Trophoblast cell (in vitro differentiated cells and primary cell): Measurements from ENCODE around the gene CDCA3.

Source experiments
- DNase-seq, 2 donors: peaks; one replicate each; pipeline ENCODE4 v3.0.0-alpha.2; 2016
- H2AFZ ChIP-seq: 2 replicates; pipeline ENCODE4 v1.6.1; 2013; ENCODE audit warnings: low read length, moderate library complexity, mild to moderate bottlenecking; ENCODE audit not compliant: insufficient read depth, poor library complexity
- H2AK5ac ChIP-seq: 2 replicates; pipeline ENCODE4 v1.6.1; 2013; ENCODE audit warnings: mild to moderate bottlenecking, low read length
- H2BK120ac ChIP-seq: 2 replicates; pipeline ENCODE4 v1.6.1; 2013; ENCODE audit warnings: low read length, mild to moderate bottlenecking, moderate library complexity; ENCODE audit not compliant: insufficient read depth, poor library complexity
- H2BK12ac ChIP-seq: 2 replicates; pipeline ENCODE4 v1.6.1; 2013; ENCODE audit warnings: mild to moderate bottlenecking, low read length, moderate library complexity
- H2BK5ac ChIP-seq: 2 replicates; pipeline ENCODE4 v1.6.1; 2013; ENCODE audit warnings: low read length, low read depth, moderate library complexity, mild to moderate bottlenecking; ENCODE audit not compliant: poor library complexity
- H3K14ac ChIP-seq: 2 replicates; pipeline ENCODE4 v1.6.1; 2013; ENCODE audit warnings: mild to moderate bottlenecking, low read length
- H3K18ac ChIP-seq: 2 replicates; pipeline ENCODE4 v1.6.1; 2013; ENCODE audit warnings: mild to moderate bottlenecking, low read length
- H3K23ac ChIP-seq: 2 replicates; pipeline ENCODE4 v1.6.1; 2013; ENCODE audit warnings: low read length
- H3K27ac ChIP-seq: 2 replicates; pipeline ENCODE4 v1.5.1; 2013; ENCODE audit warnings: low read depth, mild to moderate bottlenecking, inconsistent platforms, low read length, moderate library complexity
- H3K27me3 ChIP-seq: 2 replicates; pipeline ENCODE4 v1.6.1; 2013; ENCODE audit warnings: inconsistent platforms, mild to moderate bottlenecking, low read length, moderate library complexity; ENCODE audit not compliant: insufficient read depth
- H3K36me3 ChIP-seq, 2 experiments: 1 replicate in 1 of 2; 2 replicates in 1 of 2; pipeline ENCODE4 v1.6.1; 2013; ENCODE audit warnings: low read length in 2 of 2, mild to moderate bottlenecking in 2 of 2, moderate library complexity in 1 of 2; ENCODE audit not compliant: insufficient read depth in 2 of 2, control insufficient read depth in 1 of 2
- H3K4ac ChIP-seq: 2 replicates; pipeline ENCODE4 v1.6.1; 2013; ENCODE audit warnings: low read depth, mild to moderate bottlenecking, low read length, moderate library complexity
- H3K4me1 ChIP-seq, 2 experiments: 1 replicate in 1 of 2; 2 replicates in 1 of 2; pipeline ENCODE4 v1.6.1; 2013; ENCODE audit warnings: low read length in 2 of 2, mild to moderate bottlenecking in 2 of 2, moderate library complexity in 1 of 2; ENCODE audit not compliant: insufficient read depth in 2 of 2, control insufficient read depth in 1 of 2
- H3K4me2 ChIP-seq: 2 replicates; pipeline ENCODE4 v1.6.1; 2013; ENCODE audit warnings: inconsistent platforms, mild to moderate bottlenecking, low read length, moderate library complexity
- H3K4me3 ChIP-seq: 2 replicates; pipeline ENCODE4 v1.5.1; 2013; ENCODE audit warnings: mild to moderate bottlenecking, low read depth, low read length, inconsistent platforms
- H3K79me1 ChIP-seq: one replicate; pipeline ENCODE4 v1.6.1; 2013; ENCODE audit warnings: low read length
- H3K79me2 ChIP-seq: 2 replicates; pipeline ENCODE4 v1.6.1; 2013; ENCODE audit warnings: low read length, mild to moderate bottlenecking; ENCODE audit not compliant: control insufficient read depth, insufficient read depth, poor library complexity
- H3K9ac ChIP-seq: 2 replicates; pipeline ENCODE4 v1.6.1; 2013; ENCODE audit warnings: mild to moderate bottlenecking, low read length
- H3K9me3 ChIP-seq: 2 replicates; pipeline ENCODE4 v1.6.1; 2013; ENCODE audit warnings: low read depth, mild to moderate bottlenecking, control low read depth, inconsistent platforms, low read length; ENCODE audit not compliant: insufficient read depth
- H4K12ac ChIP-seq: 2 replicates; pipeline ENCODE4 v1.6.1; 2013; ENCODE audit warnings: low read depth, mild to moderate bottlenecking, low read length, moderate library complexity
- H4K8ac ChIP-seq: 2 replicates; pipeline ENCODE4 v1.6.1; 2013; ENCODE audit warnings: low read depth, mild to moderate bottlenecking, low read length, moderate library complexity
- H4K91ac ChIP-seq: one replicate; pipeline ENCODE4 v1.6.1; 2013; ENCODE audit warnings: low read depth, mild to moderate bottlenecking, low read length, moderate library complexity
- WGBS: extraction: QIAGEN DNeasy Blood & Tissue Kit; methylation state at CpG from one replicate; pipeline ENCODE4 v1.1.7; 2013; ENCODE audit warnings: missing lambda C conversion rate; ENCODE audit not compliant: insufficient read length, insufficient coverage; ENCODE audit errors: extremely low coverage; 5-methylcytosine and 5-hydroxymethylcytosine counted together

Gene CDCA3

GRCh38 chr12:6842075-6842474 lies 9.0 kb downstream of the CDCA3 start:
- H4K91ac ChIP-seq: no peak overlapping the region
- H2BK12ac ChIP-seq: no peak overlapping the region
- no peaks in the 10 kb centered on the region for H3K9me3 ChIP-seq
- H3K36me3 ChIP-seq: peaks cover 44 to 58% of the 10 kb centered on the region in 2 experiments
- no peak overlapping the region for H2BK120ac ChIP-seq
- H4K12ac ChIP-seq: no peak overlapping the region
- no peak overlapping the region for H3K9ac ChIP-seq
- H3K23ac ChIP-seq: no peak overlapping the region
- no peak overlapping the region for H2AFZ ChIP-seq
- H3K4me2 ChIP-seq: no peak overlapping the region
- no peaks in the 10 kb centered on the region for H3K79me1 ChIP-seq
- H3K18ac ChIP-seq: no peak overlapping the region
- no peak overlapping the region for H2AK5ac ChIP-seq
- H3K14ac ChIP-seq: no peak overlapping the region
- no peak for DNase-seq
- no peak overlapping the region for H2BK5ac ChIP-seq
- no peak overlapping the region for H3K4me3 ChIP-seq
- no CpG with 5 or more reads among the region's 4 CpGs for WGBS
- H4K8ac ChIP-seq: no peak overlapping the region
- H3K4ac ChIP-seq: no peak overlapping the region
- no peaks in the 10 kb centered on the region for H3K79me2 ChIP-seq
- H3K27ac ChIP-seq: no peak overlapping the region
- H3K4me1 ChIP-seq: no peaks in the 10 kb centered on the region
- no peaks in the 10 kb centered on the region for H3K27me3 ChIP-seq

DNA sequence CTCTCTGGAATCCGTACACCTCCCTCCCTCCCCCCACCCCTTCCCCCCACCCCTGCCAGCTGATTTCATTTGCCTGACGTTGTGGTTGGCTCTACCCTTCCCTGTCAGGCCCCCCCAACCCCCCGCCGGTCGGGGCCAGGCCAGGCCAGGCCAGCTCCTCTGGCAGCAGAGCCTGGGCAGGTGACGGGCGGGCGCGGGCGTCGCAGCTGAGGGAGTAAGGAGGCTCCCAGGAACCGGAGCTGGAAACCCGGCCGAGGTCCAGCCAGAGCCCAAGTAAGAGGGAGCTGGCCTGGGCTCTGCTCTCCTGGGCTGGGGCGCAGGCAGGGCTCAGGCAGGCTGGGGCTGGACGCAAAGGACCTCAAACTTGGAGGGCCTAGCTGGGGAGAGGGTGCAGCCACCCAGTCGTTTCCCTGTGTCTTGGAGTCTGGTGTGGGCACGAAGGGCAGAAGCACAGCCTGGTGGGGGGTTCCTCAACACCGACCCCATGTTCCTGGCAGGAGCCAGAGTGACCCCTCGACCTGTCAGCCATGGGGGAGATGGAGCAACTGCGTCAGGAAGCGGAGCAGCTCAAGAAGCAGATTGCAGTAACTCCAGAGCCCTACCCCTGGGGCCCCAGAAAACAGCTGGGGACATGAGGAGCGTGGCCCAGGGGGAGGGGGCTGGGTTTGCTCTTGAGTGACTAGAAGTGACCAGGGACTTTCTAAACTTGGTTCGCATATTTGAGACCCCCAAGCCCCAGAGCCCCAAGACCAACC lies 10.1 kb downstream of the CDCA3 start, which contains the start of gene GNB3:
Gene GNB3 (plus strand): TSS at position 165 of the 755 bp plus-strand sequence. CDS start 363 bp downstream, at position 528.
- Histone ChIP-seq H3K18ac (no peak within 1 kb of the TSS), H2BK5ac (no peak within 1 kb of the TSS), H3K4me2 (no peak within 1 kb of the TSS), H2AFZ (no peak within 1 kb of the TSS), H3K4ac (no peak within 1 kb of the TSS), H4K8ac (no peak within 1 kb of the TSS), H2BK120ac (no peak within 1 kb of the TSS), H3K9ac (no peak within 1 kb of the TSS), H3K4me3 (no peak within 1 kb of the TSS), H2BK12ac (no peak within 1 kb of the TSS), H3K79me2 (no peaks in the 10 kb centered on the region), H4K12ac (no peak within 1 kb of the TSS), H2AK5ac (no peak within 1 kb of the TSS), H3K14ac (no peak within 1 kb of the TSS), H3K4me1 (no peaks in the 10 kb centered on the region), H3K27ac (no peak within 1 kb of the TSS), H4K91ac (no peak within 1 kb of the TSS), H3K9me3 (no peaks in the 10 kb centered on the region), H3K23ac (no peak within 1 kb of the TSS), H3K79me1 (no peaks in the 10 kb centered on the region), H3K27me3 (no peaks in the 10 kb centered on the region), H3K36me3 (peaks cover 44 to 57% of the 10 kb centered on the region in 2 experiments)
- no CpG with 5 or more reads among the region's 24 CpGs for WGBS
- no peak for DNase-seq

DNA sequence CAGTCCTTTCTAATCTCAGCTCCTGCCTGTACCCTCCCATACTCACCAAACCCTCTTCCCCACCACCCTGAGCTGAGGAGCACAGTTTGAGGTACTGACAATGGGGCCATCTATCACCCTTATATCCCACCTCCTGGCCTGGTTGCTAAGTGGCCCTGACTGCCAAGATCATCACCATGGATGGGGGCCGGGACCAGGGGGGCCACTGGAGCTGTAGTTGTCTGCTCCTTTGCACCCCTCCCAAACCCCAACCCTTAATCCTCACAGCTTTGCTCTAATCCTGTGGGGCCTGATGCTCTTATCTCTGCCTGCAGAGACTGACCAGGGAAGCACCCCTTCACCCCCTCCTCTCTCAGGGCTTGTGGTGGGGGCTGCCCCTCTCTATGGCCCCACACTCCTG lies 10.8 kb downstream of the CDCA3 start:
- no peak overlapping the region for H2BK5ac ChIP-seq
- H3K14ac ChIP-seq: no peak overlapping the region
- H3K79me1 ChIP-seq: no peaks in the 10 kb centered on the region
- H2BK120ac ChIP-seq: no peak overlapping the region
- no peak overlapping the region for H4K8ac ChIP-seq
- H3K23ac ChIP-seq: no peak overlapping the region
- H3K4me2 ChIP-seq: no peak overlapping the region
- no CpG with 5 or more reads among the region's 1 CpG for WGBS
- no peak overlapping the region for H2AFZ ChIP-seq
- H3K18ac ChIP-seq: no peak overlapping the region
- H3K27me3 ChIP-seq: no peaks in the 10 kb centered on the region
- H3K36me3 ChIP-seq: peaks cover 39 to 52% of the 10 kb centered on the region in 2 experiments
- H4K91ac ChIP-seq: no peak overlapping the region
- H3K27ac ChIP-seq: no peak overlapping the region
- H2BK12ac ChIP-seq: no peak overlapping the region
- no peak overlapping the region for H3K9ac ChIP-seq
- no peak overlapping the region for H3K4me3 ChIP-seq
- H3K4ac ChIP-seq: no peak overlapping the region
- no peaks in the 10 kb centered on the region for H3K4me1 ChIP-seq
- DNase-seq: no peak
- H3K79me2 ChIP-seq: no peaks in the 10 kb centered on the region
- no peak overlapping the region for H2AK5ac ChIP-seq
- H4K12ac ChIP-seq: no peak overlapping the region
- H3K9me3 ChIP-seq: no peaks in the 10 kb centered on the region

DNA sequence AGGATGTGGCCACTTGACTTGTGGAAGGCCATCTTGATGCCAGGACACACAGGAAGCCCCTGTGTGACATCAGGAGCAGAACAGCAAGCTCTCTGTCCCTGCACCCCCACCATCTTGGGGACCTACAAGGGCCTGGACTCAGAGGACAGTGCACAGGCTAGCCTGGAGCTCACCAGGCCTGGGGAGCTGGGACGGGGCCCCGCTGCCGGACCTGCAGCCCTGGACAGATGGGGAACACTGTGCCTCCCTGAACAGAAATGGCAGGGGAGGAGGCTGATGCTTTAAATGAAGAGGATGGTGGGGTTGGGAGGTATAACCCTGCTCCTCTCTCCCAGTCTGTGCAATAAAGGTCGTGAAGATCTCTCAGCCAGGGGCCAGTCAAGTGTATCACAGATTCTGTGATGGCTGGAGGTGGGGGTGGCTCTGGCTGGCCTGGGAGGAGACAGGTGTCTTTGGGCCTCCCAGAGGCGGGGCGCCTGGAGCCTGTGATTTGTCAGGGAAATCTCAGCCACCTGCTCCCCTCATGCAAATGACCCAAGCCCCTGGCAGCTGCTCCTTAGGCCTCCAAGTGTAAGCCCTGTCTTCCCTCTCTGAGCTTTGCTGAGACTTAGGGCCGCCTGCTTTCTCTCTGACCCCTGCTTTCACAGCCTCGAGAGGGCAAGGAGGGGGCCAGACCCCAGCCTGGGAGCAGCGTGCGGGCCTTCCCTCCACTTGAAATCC lies 11.4 kb downstream of the CDCA3 start:
- Histone ChIP-seq H3K9ac (no peak overlapping the region), H2BK120ac (no peak overlapping the region), H3K27me3 (no peaks in the 10 kb centered on the region), H2BK5ac (no peak overlapping the region), H3K9me3 (no peaks in the 10 kb centered on the region), H2AK5ac (no peak overlapping the region), H2AFZ (no peak overlapping the region), H3K4ac (no peak overlapping the region), H3K4me1 (no peaks in the 10 kb centered on the region), H3K4me3 (no peak overlapping the region), H3K79me1 (no peaks in the 10 kb centered on the region), H4K91ac (no peak overlapping the region), H4K8ac (no peak overlapping the region), H3K18ac (no peak overlapping the region), H3K4me2 (no peak overlapping the region), H2BK12ac (no peak overlapping the region), H3K23ac (no peak overlapping the region), H3K14ac (no peak overlapping the region), H3K79me2 (no peaks in the 10 kb centered on the region), H4K12ac (no peak overlapping the region), H3K27ac (no peak overlapping the region), H3K36me3 (peaks cover 36 to 48% of the 10 kb centered on the region in 2 experiments)
- no CpG with 5 or more reads among the region's 10 CpGs for WGBS
- DNase-seq: no peak
